Measurements from ENCODE around the gene TOMM40L. TPM values are rescaled to one million over a fixed set of nuclear protein-coding genes. Genes with fewer than 3 reads are reported as not detected.

Gene TOMM40L
- total RNA-seq, 2 experiments from 2014 or later = 12.3 to 13.2 TPM

GRCh38 chr1:161197560-161198193 is 28.2 kb upstream of the TOMM40L start:
- ATAC-seq = no peak
- no peaks in the 10 kb centered on the region for H3K36me3 Mint-ChIP-seq (ENCODE audit: low read depth)
- no peak overlapping the region for H3K4me3 Mint-ChIP-seq
- no peaks in the 10 kb centered on the region for H3K9me3 Mint-ChIP-seq (ENCODE audit: low read depth)
- H3K27ac Mint-ChIP-seq = no peak overlapping the region
- ChIA-PET CTCF (interaction anchor here (1.0 kb wide), 1 partner anchor 31 kb away, joined by 3 read pairs; the partner anchor contains the start of gene PPOX), POLR2A (no interaction called here)
- peaks cover 31% of the 10 kb centered on the region for H3K4me1 Mint-ChIP-seq
- intact Hi-C loops (cut with DNase I, micrococcal nuclease) = no loop called here
- DNase-seq = no peak
- no peaks in the 10 kb centered on the region for H3K27me3 Mint-ChIP-seq

DNA sequence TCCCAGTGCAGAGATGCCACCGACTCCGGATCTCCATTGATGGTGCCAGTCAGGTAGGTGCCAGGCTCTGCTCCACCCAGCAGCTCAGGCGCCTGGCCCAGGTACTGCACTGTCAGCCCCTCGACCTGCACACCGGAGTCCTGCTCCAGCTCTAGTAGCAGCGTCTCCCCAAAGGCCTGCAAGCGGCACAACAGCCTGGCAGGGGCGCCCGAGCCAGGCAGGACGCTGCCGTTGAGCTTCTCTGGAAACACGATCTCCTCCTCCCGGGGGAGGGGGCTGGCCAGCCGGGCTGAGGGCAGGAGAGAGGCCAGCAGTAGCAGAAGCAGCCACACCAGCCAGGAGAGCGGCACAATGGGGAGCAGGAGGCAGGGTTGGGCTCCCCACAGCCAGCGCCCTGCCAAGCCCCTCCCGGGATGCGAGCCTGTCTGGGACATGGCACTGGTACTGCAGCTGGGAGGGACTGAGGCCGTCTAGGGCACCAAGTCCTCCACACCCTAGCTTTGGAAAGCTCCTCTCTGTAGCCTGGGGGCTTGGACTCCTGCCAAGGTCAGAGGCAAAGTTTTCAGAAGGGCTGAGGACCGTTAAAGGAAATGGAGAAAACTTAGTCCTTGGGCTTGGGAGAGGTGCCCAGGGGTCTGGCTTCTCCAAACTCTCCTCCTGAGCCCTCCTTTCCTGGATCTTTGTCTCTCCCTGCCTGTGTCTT is 27.5 kb upstream of the TOMM40L start:
- intact Hi-C loops (cut with DNase I, micrococcal nuclease) = no loop called here
- DNase-seq = no peak
- Mint-ChIP-seq H3K4me1 (peaks cover 33% of the 10 kb centered on the region), H3K4me3 (no peak overlapping the region), H3K27ac (no peak overlapping the region), H3K36me3 (ENCODE audit: low read depth) (peaks cover 1% of the 10 kb centered on the region), H3K27me3 (no peaks in the 10 kb centered on the region), H3K9me3 (ENCODE audit: low read depth) (no peaks in the 10 kb centered on the region)
- CTCF ChIA-PET = interaction anchor here (1.0 to 1.3 kb wide), 2 partner anchors 27 to 32 kb away, joined by 3 to 6 read pairs; partner anchors contain the start of genes PPOX and TOMM40L
- ATAC-seq = no peak
- POLR2A ChIA-PET = no interaction called here

- peaks cover 39% of the 10 kb centered on the region for H3K4me1 Mint-ChIP-seq
- ChIA-PET CTCF (interaction anchor here (1.0 to 1.3 kb wide), 2 partner anchors 26 to 33 kb away, joined by 3 to 6 read pairs; partner anchors contain the start of genes PPOX and TOMM40L), POLR2A (no interaction called here)
- peak within 1 kb of the TSS; percentile 95 for H3K27ac Mint-ChIP-seq
- ATAC-seq = no peak
- DNase-seq = no peak
- no peak within 1 kb of the TSS for H3K4me3 Mint-ChIP-seq
- intact Hi-C loops (cut with DNase I, micrococcal nuclease) = no loop called here
- no peaks in the 10 kb centered on the region for H3K9me3 Mint-ChIP-seq (ENCODE audit: low read depth)
- H3K27me3 Mint-ChIP-seq = no peaks in the 10 kb centered on the region
- peaks cover 7% of the 10 kb centered on the region for H3K36me3 Mint-ChIP-seq (ENCODE audit: low read depth)
Measured at GRCh38 chr1:161198897-161199431, 26.9 kb upstream of the TOMM40L start, which contains the start of gene ADAMTS4. TSS of gene ADAMTS4 (minus strand) at chr1:161199054. CDS start at chr1:161198627, 427 bp downstream.

DNA sequence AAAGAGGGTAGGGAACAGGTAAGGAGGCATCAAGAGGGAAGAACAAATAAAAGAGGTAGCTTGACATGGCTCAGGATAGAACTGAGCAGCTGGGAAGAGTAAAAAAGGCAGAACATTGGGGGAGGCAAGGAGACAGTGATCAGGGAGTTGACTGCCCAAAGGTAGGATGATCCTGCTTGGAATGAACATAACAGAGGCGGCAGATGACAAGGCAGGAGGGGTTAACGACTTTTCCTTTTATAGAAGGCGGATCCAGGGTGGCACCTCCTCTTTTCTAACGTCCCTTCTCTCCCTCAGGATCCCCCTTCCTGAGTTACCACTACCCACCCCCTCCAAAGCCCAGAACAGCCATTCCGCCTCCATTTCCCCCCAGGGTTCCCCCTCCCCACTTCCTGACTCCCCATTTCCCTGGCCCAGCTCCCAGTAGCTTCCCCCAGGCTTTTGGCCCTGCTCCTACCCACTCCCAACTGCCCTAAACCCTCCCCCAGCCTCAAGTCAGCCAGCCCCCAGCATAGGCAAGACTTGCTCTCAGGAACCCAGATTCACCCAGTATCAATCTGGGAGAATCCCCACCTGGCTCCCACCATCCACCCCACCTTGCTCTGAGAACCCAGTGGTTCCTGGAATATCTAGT is 26.2 kb upstream of the TOMM40L start:
- ChIA-PET POLR2A (no interaction called here), CTCF (interaction anchor here (1.3 kb wide), 1 partner anchor 26 kb away, joined by 6 read pairs; the partner anchor contains the start of gene TOMM40L)
- ATAC-seq (no peak), DNase-seq (no peak)
- intact Hi-C loops (cut with DNase I, micrococcal nuclease) = loop anchor here in 1 of 2 experiments (5.0 kb wide), 1 partner anchor 108 kb away; the partner anchor contains the start of gene MPZ
- Mint-ChIP-seq H3K27ac (peak overlapping the region; percentile 95), H3K27me3 (no peaks in the 10 kb centered on the region), H3K4me3 (peak overlapping the region; percentile 41), H3K4me1 (peaks cover 44% of the 10 kb centered on the region), H3K36me3 (ENCODE audit: low read depth) (peaks cover 14% of the 10 kb centered on the region), H3K9me3 (ENCODE audit: low read depth) (no peaks in the 10 kb centered on the region)

- no peaks in the 10 kb centered on the region for H3K9me3 Mint-ChIP-seq (ENCODE audit: low read depth)
- DNase-seq = no peak
- ChIA-PET POLR2A (interaction anchor here (1.0 kb wide), 1 partner anchor 14 kb away, joined by 3 read pairs; no protein-coding TSS in a partner anchor), CTCF (interaction anchor here (1.0 to 7.2 kb wide), 3 partner anchors 8 to 131 kb away, joined by 3 to 89 read pairs (median 27); partner anchors contain the start of genes APOA2, ARHGAP30 and TOMM40L)
- peak overlapping the region; percentile 95 for H3K27ac Mint-ChIP-seq
- intact Hi-C loops (cut with DNase I, micrococcal nuclease) = loop anchor here in 1 of 2 experiments (5.0 kb wide), 1 partner anchor 107 kb away; the partner anchor contains the start of gene MPZ
- ATAC-seq = no peak
- H3K27me3 Mint-ChIP-seq = no peaks in the 10 kb centered on the region
- peak overlapping the region; percentile 41 for H3K4me3 Mint-ChIP-seq
- peaks cover 43% of the 10 kb centered on the region for H3K4me1 Mint-ChIP-seq
- peaks cover 21% of the 10 kb centered on the region for H3K36me3 Mint-ChIP-seq (ENCODE audit: low read depth)
Measured at GRCh38 chr1:161200421-161200991, 25.4 kb upstream of the TOMM40L start.

DNA sequence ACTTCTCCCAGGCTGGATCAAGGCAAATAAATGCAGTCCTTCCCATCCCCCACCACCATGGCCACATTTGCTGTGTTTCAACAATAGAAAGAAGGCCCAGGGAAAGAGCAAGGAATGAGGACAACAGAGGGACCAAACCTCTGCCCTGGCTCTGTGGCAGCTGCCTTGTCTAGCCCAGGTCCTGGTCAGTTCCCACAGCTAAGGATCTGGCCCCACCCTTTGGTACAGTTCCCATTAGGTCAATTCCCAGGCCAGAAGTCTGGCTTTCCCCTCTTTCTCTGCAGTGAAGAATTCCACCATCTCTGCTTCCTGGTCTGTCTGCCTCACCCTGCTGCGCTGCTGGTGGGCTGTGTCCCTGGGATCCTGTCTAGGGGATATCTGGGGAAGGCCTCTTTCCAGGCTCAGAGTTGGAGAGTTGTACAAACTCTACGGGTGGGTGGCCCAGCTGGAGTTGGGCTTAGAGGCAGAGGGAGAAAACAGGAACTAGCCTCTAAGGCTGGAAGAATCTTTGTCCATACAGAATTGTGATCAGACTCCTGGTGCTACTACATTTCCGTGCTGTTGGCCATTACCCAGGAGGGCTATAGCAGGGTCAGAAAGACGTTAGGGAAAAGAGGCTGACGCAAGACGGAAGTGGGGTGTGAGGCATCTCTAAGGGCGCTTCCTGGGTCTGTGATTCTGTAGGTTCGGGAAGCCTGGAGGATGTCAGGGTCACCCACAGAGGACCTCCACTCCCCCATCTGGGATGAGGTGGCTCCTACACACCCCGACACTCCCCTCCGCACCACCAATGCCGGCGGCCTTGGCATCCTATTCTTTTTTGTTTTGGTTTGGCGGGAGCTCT is 24.6 kb upstream of the TOMM40L start:
- H3K36me3 Mint-ChIP-seq (ENCODE audit: low read depth) = peaks cover 23% of the 10 kb centered on the region
- intact Hi-C loops (cut with DNase I, micrococcal nuclease) = loop anchor here in 1 of 2 experiments (5.0 kb wide), 1 partner anchor 106 kb away; the partner anchor contains the start of gene MPZ
- H3K27ac Mint-ChIP-seq = peak overlapping the region; percentile 95
- H3K4me1 Mint-ChIP-seq = peaks cover 46% of the 10 kb centered on the region
- H3K9me3 Mint-ChIP-seq (ENCODE audit: low read depth) = no peaks in the 10 kb centered on the region
- peak overlapping the region; percentile 92 for H3K4me3 Mint-ChIP-seq
- H3K27me3 Mint-ChIP-seq = no peaks in the 10 kb centered on the region
- ChIA-PET POLR2A (interaction anchor here (0.7 to 2.3 kb wide), 6 partner anchors 15 to 189 kb away, joined by 3 to 16 read pairs (median 4); partner anchors contain the start of genes PPOX and TOMM40L), CTCF (interaction anchor here (0.6 to 7.2 kb wide), 12 partner anchors 9 to 185 kb away, joined by 3 to 89 read pairs (median 4); partner anchors contain the start of genes APOA2, ARHGAP30, PPOX and TOMM40L)
- DNase-seq = no peak
- no peak for ATAC-seq

DNA sequence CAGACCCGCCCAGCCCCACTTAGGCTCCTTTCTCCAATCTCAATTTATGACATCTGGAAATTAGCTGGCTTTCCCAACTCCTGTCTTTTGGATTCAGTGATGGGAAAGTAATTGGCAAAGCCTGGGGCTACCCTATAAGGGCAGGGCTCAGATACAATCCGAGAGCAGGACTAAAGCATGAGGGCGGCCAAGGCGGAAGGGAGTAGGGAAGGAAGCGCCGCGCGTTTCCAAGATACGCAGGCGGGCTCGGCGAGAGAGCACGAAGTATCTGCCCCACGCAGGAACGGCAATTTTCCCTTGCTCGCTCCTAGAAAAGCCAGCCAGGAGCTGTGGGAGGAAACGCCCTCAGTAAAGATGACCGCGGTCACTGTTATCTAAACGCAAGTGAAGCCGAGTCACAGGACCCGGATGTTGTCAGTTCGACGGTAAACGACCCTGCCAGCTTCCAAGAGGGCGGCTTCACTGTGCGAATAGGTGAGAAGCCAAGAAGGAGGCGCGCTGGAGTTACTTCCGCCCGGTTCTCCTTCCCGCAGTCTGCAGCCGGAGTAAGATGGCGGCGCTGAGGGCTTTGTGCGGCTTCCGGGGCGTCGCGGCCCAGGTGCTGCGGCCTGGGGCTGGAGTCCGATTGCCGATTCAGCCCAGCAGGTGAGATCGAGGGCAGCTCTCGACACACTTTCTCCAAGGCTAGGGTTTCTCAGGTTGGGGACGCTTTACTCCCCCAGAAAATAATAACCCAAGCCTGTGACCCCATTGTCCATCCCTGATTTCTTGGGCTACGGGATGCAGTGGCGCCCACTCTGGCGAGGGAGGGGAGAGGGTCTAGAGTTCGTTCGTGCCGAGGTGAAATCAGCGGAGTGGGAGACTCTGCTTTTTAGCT is 23.8 kb upstream of the TOMM40L start, which contains the start of gene NDUFS2:
NDUFS2 (plus strand) TSS at position 532 of the 877 bp plus-strand sequence; CDS start at position 551, 19 bp downstream.
- Mint-ChIP-seq H3K4me1 (peaks cover 50% of the 10 kb centered on the region), H3K4me3 (peak within 1 kb of the TSS; percentile 92), H3K9me3 (ENCODE audit: low read depth) (no peaks in the 10 kb centered on the region), H3K36me3 (ENCODE audit: low read depth) (peaks cover 30% of the 10 kb centered on the region), H3K27ac (peak within 1 kb of the TSS; percentile 95), H3K27me3 (no peaks in the 10 kb centered on the region)
- ChIA-PET CTCF (interaction anchor here (0.6 to 7.2 kb wide), 17 partner anchors 10 to 524 kb away, joined by 3 to 89 read pairs (median 3); partner anchors contain the start of genes APOA2, PPOX and TOMM40L), POLR2A (interaction anchor here (0.7 to 2.3 kb wide), 6 partner anchors 8 to 188 kb away, joined by 4 to 16 read pairs (median 4); partner anchors contain the start of genes PPOX and TOMM40L)
- intact Hi-C loops (cut with DNase I, micrococcal nuclease) = loop anchor here (1.0 to 5.0 kb wide), 11 partner anchors 17 to 188 kb away; partner anchors contain the start of genes PPOX (in 2 of the 2), B4GALT3 (in 1 of the 2), DEDD (in 1 of the 2) and MPZ (in 1 of the 2)
- DNase-seq (peak; percentile 97), ATAC-seq (peak; percentile 99)

GRCh38 chr1:161206411-161207140 is 19.3 kb upstream of the TOMM40L start:
- no peak overlapping the region for H3K4me3 Mint-ChIP-seq
- H3K27me3 Mint-ChIP-seq = no peaks in the 10 kb centered on the region
- ChIA-PET POLR2A (no interaction called here), CTCF (interaction anchor here (0.5 to 7.2 kb wide), 13 partner anchors 9 to 233 kb away, joined by 3 to 89 read pairs (median 3); partner anchors contain the start of genes APOA2, FCER1G, PPOX and TOMM40L)
- DNase-seq (no peak), ATAC-seq (no peak)
- H3K36me3 Mint-ChIP-seq (ENCODE audit: low read depth) = peaks cover 53% of the 10 kb centered on the region
- intact Hi-C loops (cut with DNase I, micrococcal nuclease) = no loop called here
- H3K4me1 Mint-ChIP-seq = peaks cover 41% of the 10 kb centered on the region
- H3K27ac Mint-ChIP-seq = peak overlapping the region; percentile 15
- H3K9me3 Mint-ChIP-seq (ENCODE audit: low read depth) = no peaks in the 10 kb centered on the region
